Left ventricle myocardium inferior (tissue), 1 donor: ENCODE results near the gene RPS6KA5. TPM values are rescaled to one million over a fixed set of nuclear protein-coding genes. Genes with fewer than 3 reads are reported as not detected.

Experiments used
- DNase-seq: peaks from one replicate; pipeline ENCODE4 v3.0.0-alpha.2; 2020
- H3K27ac ChIP-seq: fragments of 200-600 bp; replicated peaks from 2 replicates; pipeline ENCODE4 v1.8.0; 2021
- H3K27me3 ChIP-seq: fragments of 200-600 bp; 2 replicates; pipeline ENCODE4 v1.8.0; 2021; ENCODE audit warnings: low read depth
- H3K36me3 ChIP-seq: fragments of 200-600 bp; 2 replicates; pipeline ENCODE4 v1.8.0; 2021
- H3K4me1 ChIP-seq: fragments of 200-600 bp; 2 replicates; pipeline ENCODE4 v1.8.0; 2021
- H3K4me3 ChIP-seq: fragments of 200-600 bp; 2 replicates; pipeline ENCODE4 v1.8.0; 2021; ENCODE audit warnings: mild to moderate bottlenecking, moderate library complexity
- H3K9me3 ChIP-seq: fragments of 200-600 bp; replicated peaks from 2 replicates; pipeline ENCODE4 v1.8.0; 2021
- intact Hi-C: fragments of 100-400 bp; cut with micrococcal nuclease; formaldehyde crosslinking; loops from one replicate; pipeline ENCODE4 v1.11.0; 2022
- total RNA-seq: library from RNA; stranded (reverse); fragmentation: NEBNext Ultra II Directional; extraction: Animal tissue kit (Norgen Biotek cat#: 25700); gene quantifications from one replicate; pipeline ENCODE4 v1.2.1, GENCODE V29; 2021
- TF ChIP-seq, protein P1 (sequence below): fragments of 200-600 bp; IDR thresholded peaks from 2 replicates; pipeline ENCODE4 v1.8.0; 2021; ENCODE audit warnings: antibody characterized with exemption, mild to moderate bottlenecking, borderline replicate concordance
- donor health status: DM: no; HTN: yes; CAD: no; lungs with severe emphysema.

RPS6KA5 gene
- total RNA-seq, 1 donor from 2014 or later = 6.4 TPM

DNA sequence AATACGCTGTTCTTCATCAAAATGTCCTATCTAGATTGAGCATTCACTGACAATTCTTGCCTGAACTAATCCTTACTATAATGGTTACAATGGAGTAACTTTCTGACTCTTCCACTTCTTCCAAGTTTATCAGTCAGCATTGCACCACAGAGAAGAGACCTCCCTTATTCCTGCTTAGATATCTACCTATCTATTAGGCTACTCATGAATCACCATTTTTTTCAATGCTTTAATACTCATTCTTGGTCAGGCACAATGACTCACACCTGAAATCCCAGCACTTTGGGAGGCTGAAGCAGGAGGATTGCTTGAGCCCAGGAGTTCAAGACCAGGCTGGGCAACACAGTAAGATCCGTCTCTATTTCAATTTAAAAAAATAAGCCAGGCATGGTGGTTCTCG, 39.3 kb downstream of the RPS6KA5 start:
- no peaks in the 10 kb centered on the region for H3K36me3 ChIP-seq
- no peak for DNase-seq
- H3K27me3 ChIP-seq = no peaks in the 10 kb centered on the region
- peaks cover 13% of the 10 kb centered on the region for H3K4me1 ChIP-seq
- no peak overlapping the region for H3K4me3 ChIP-seq
- TF ChIP-seq, protein P1, sequence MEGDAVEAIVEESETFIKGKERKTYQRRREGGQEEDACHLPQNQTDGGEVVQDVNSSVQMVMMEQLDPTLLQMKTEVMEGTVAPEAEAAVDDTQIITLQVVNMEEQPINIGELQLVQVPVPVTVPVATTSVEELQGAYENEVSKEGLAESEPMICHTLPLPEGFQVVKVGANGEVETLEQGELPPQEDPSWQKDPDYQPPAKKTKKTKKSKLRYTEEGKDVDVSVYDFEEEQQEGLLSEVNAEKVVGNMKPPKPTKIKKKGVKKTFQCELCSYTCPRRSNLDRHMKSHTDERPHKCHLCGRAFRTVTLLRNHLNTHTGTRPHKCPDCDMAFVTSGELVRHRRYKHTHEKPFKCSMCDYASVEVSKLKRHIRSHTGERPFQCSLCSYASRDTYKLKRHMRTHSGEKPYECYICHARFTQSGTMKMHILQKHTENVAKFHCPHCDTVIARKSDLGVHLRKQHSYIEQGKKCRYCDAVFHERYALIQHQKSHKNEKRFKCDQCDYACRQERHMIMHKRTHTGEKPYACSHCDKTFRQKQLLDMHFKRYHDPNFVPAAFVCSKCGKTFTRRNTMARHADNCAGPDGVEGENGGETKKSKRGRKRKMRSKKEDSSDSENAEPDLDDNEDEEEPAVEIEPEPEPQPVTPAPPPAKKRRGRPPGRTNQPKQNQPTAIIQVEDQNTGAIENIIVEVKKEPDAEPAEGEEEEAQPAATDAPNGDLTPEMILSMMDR = no peak
- intact Hi-C loops = no loop called here
- no peaks in the 10 kb centered on the region for H3K9me3 ChIP-seq
- no peak overlapping the region for H3K27ac ChIP-seq

DNA sequence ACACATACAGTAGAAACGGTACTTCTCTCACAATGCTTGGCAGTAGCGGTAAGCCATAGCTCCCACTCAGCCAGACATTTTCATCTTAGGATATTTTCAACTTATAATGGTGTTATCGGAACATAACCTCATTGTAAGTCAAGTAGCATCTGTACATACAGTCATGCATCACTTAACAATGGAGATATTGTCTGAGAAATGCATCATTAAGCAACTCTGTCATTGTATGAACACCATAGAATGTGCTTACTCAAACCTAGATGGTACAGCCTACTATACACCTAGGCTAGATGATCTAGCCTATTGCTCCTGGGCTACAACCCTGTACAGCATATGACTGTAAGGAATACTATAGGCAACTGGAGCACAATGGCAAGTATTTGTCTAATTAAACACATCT, 40.8 kb downstream of the RPS6KA5 start:
- Histone ChIP-seq H3K9me3 (no peaks in the 10 kb centered on the region), H3K4me1 (peaks cover 13% of the 10 kb centered on the region), H3K27ac (no peak overlapping the region)

DNA sequence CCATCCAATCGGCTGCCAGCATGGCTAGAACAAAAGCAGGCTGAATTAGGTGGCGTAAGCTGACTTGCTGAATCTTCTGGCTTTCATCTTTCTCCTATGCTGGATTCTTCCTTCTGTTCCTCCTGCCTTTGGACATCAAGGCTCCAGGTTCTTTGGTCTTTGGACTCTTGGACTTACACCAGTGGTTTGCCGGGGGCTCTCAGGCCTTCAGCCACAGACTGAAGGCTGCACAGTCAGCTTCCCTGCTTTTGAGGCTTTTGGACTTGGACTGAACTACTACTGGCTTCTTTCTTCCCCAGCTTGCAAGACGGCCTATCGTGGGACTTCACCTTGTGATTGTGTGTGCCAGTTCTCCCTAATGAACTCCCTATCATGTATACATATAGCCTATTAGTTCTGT, 42.0 kb downstream of the RPS6KA5 start:
- intact Hi-C loops = no loop called here
- DNase-seq = no peak
- Histone ChIP-seq H3K36me3 (no peaks in the 10 kb centered on the region), H3K27ac (no peak overlapping the region), H3K9me3 (no peaks in the 10 kb centered on the region), H3K27me3 (no peaks in the 10 kb centered on the region), H3K4me1 (peaks cover 13% of the 10 kb centered on the region), H3K4me3 (no peak overlapping the region)
- TF ChIP-seq, protein P1 = no peak

More for the DNA sequence above, 40.8 kb downstream of the RPS6KA5 start:
- H3K27me3 ChIP-seq = no peaks in the 10 kb centered on the region
- TF ChIP-seq, protein P1 = no peak
- DNase-seq = no peak
- intact Hi-C loops = no loop called here
- H3K36me3 ChIP-seq = no peaks in the 10 kb centered on the region
- no peak overlapping the region for H3K4me3 ChIP-seq

DNA sequence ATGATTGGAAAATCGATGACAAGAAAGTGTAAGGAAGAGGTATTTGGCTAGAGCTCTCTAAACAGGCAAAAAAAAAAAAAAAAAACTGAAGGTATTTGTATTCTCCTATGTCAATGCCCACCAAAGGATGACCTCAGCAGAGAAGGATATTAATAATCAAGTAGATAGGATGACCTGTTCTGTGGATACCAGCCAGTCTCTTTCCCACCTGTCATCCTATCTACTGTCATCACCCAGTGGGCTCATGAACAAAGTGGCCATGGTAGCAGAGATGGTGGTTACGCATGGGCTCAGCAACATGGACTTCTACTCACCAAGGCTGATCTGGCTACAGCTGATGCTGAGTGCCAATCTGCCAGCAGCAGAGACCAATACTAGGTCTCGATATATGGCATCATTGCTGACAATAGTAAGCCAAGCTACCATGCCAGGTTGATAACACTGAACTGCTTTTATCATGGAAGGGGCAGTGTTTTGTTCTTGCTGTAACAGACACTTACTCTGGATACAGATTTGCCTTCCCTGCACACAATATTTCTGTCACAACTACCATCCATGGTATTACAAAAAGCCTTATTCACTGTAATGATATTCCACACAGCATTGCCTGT, 43.5 kb downstream of the RPS6KA5 start:
- H3K27ac ChIP-seq = no peak overlapping the region
- TF ChIP-seq, protein P1 = no peak
- H3K4me3 ChIP-seq = no peak overlapping the region
- intact Hi-C loops = no loop called here
- no peak for DNase-seq
- H3K36me3 ChIP-seq = no peaks in the 10 kb centered on the region
- no peaks in the 10 kb centered on the region for H3K27me3 ChIP-seq
- H3K9me3 ChIP-seq = no peaks in the 10 kb centered on the region
- peaks cover 13% of the 10 kb centered on the region for H3K4me1 ChIP-seq

DNA sequence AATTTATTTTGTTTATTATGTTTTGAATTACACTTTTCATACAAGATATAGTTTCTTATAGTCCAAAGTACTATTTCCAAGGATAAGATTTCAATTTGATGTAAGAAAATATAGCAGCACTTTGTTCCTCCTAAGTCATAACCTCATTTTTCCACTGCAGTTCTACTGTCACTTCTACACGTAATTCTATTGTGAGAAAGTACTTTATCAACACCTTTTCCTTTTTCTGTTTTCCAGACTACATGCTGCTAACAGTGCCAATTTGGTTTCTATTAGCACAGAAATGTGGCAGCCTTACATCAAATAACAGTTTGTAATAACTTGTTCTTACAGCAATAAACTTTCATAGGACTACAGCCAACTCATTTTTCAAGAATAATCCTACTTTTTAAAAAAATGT, 45.0 kb downstream of the RPS6KA5 start:
- peaks cover 13% of the 10 kb centered on the region for H3K4me1 ChIP-seq
- TF ChIP-seq, protein P1 = no peak
- H3K4me3 ChIP-seq = no peak overlapping the region
- no peak for DNase-seq
- intact Hi-C loops = no loop called here
- H3K27me3 ChIP-seq = no peaks in the 10 kb centered on the region
- no peaks in the 10 kb centered on the region for H3K36me3 ChIP-seq
- H3K9me3 ChIP-seq = no peaks in the 10 kb centered on the region
- no peak overlapping the region for H3K27ac ChIP-seq

DNA sequence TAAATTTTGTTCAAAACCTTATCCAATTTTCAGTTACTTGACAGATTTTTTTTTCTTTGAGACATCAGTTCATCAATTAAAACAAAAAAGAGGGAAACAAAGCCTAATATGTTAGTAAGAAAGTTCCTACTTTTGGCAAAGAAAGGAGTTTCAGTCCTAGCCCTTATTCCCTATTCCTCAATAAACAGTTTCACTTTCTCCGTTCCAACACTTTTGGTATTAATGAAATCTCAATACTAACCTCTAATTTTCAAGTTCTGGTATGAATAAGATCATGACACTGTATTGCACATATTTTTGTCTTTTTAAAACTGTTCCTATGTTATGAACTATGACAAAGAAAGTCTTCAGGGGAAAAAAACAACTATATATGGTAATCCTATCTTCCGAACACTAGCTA, 48.4 kb downstream of the RPS6KA5 start:
- Histone ChIP-seq H3K27ac (no peak overlapping the region), H3K4me3 (no peak overlapping the region), H3K27me3 (no peaks in the 10 kb centered on the region), H3K4me1 (peaks cover 6% of the 10 kb centered on the region), H3K36me3 (no peaks in the 10 kb centered on the region), H3K9me3 (no peaks in the 10 kb centered on the region)
- DNase-seq = no peak
- intact Hi-C loops = no loop called here
- TF ChIP-seq, protein P1 = no peak
